Stimulated activated CD4-positive, alpha-beta T cell treated with anti-CD3 and anti-CD28 coated beads, Interleukin-4, amount 100 ng/mL, for 48 hours (primary cell): ENCODE measurements around the gene GPR137.
"Not testable (repeated sequence)": the region's sequence is repeated elsewhere in the genome, so short reads cannot be mapped to it uniquely, and the experiment has no call there.

Source experiments
- DNase-seq, 2 donors: peaks; one replicate each; pipeline ENCODE4 v3.0.0-alpha.2; 2020; ENCODE audit warnings: low read depth in 2 of 2

GPR137 gene

GRCh38 chr11:64304316-64305072 lies 18.8 kb downstream of the GPR137 start:
- peak; percentile 96 to 99 for DNase-seq

- DNase-seq: peak; percentile 100
Observed at GRCh38 chr11:64305075-64305690, 19.5 kb downstream of the GPR137 start, which contains the start of gene ESRRA. Gene ESRRA (plus strand): TSS chr11:64305524. CDS start chr11:64307180, 1,656 bp downstream.

- peak; percentile 51 to 65 for DNase-seq
Observed at GRCh38 chr11:64305691-64306562, 20.3 kb downstream of the GPR137 start.

GRCh38 chr11:64306563-64306875 lies 20.9 kb downstream of the GPR137 start:
- DNase-seq: no peak

DNA sequence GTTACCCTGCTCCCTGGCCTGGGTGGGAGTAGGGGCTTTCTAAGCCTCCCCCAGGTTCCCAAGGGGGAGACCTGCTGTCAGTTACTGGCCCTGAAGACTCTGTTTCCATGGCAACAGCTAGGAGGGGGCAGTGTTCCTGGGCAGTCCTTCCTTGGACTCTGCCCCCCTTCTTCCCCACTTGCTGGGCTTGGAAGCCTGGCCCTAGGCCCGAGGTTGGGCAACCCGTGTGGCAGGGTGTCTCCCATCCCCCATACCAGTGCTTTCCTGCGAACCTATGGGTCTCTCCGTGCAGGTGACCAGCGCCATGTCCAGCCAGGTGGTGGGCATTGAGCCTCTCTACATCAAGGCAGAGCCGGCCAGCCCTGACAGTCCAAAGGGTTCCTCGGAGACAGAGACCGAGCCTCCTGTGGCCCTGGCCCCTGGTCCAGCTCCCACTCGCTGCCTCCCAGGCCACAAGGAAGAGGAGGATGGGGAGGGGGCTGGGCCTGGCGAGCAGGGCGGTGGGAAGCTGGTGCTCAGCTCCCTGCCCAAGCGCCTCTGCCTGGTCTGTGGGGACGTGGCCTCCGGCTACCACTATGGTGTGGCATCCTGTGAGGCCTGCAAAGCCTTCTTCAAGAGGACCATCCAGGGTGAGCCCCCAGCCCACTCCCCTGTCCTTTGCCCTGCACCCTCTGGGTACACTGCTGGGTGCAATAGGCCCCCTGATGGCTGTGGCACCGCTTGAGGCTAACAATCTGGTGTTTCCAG lies 21.4 kb downstream of the GPR137 start:
- no peak for DNase-seq

DNA sequence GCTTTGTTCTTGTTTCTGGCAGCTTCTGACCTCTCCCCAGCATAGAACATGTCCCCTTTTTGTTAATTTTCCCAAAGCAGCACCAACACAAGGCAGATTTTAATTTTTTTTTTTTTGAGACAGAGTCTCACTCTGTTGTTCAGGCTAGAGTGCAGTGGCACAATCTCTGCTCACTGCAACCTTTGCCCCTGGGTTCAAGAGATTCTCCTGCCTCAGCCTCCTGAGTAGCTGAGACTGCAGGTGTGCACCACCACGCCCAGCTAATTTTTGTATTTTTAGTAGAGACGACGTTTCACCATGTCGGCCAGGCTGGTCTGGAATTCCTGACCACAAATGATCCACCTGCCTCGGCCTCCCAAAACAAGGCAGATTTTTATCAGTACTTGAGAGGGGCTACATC lies 22.1 kb downstream of the GPR137 start:
- DNase-seq: not testable (repeated sequence)

DNA sequence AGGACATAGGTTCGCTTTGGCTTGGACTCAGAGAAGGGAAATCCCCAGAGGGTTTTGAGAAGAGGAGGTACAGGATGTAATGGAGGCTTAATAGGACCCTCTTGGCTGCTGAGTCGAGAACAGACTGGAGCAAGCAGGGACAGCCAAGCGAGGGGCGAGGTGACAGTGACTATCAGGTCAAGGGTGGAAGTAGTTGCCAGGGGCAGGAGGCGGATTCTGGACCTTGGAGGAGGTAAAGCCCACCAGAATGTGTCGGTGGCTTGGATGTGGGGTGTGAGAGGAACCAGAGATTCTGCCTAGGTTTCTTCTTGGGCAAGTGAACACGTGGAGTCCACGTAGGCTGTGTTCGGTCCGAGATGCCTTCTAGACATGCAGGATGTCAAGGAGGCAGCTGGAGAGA lies 27.3 kb downstream of the GPR137 start:
- no peak for DNase-seq

GRCh38 chr11:64313491-64314145 lies 28.0 kb downstream of the GPR137 start:
- no peak for DNase-seq

DNA sequence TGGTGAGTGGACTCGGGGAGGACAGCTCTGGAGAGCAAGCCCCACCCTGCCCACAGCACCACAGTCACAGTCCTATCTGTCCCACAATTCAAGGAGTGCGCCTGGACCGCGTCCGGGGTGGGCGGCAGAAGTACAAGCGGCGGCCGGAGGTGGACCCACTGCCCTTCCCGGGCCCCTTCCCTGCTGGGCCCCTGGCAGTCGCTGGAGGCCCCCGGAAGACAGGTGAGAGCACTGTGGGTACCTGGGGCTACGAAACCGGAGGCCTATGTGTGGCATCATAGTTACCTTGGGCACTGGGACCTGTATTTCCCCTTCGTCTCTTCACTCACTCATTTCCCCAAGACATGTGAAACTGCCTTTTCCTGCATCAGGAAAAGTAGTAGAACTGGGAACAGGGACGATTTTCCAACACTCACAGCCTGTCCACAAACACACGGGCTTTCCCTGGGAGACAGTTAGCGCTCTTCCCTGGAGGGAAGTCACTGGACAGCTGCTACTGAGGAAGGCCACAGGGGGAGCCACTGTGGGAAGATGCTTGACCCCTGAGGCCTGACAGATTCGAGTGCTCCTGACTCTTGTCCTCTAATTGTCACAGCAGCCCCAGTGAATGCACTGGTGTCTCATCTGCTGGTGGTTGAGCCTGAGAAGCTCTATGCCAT lies 28.6 kb downstream of the GPR137 start:
- no peak for DNase-seq

- DNase-seq: no peak
Observed at GRCh38 chr11:64314805-64315561, 29.3 kb downstream of the GPR137 start.

DNA sequence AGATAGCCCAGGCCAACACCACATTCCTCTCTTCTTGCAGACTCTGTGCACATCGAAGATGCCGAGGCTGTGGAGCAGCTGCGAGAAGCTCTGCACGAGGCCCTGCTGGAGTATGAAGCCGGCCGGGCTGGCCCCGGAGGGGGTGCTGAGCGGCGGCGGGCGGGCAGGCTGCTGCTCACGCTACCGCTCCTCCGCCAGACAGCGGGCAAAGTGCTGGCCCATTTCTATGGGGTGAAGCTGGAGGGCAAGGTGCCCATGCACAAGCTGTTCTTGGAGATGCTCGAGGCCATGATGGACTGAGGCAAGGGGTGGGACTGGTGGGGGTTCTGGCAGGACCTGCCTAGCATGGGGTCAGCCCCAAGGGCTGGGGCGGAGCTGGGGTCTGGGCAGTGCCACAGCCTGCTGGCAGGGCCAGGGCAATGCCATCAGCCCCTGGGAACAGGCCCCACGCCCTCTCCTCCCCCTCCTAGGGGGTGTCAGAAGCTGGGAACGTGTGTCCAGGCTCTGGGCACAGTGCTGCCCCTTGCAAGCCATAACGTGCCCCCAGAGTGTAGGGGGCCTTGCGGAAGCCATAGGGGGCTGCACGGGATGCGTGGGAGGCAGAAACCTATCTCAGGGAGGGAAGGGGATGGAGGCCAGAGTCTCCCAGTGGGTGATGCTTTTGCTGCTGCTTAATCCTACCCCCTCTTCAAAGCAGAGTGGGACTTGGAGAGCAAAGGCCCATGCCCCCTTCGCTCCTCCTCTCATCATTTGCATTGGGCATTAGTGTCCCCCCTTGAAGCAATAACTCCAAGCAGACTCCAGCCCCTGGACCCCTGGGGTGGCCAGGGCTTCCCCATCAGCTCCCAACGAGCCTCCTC lies 30.2 kb downstream of the GPR137 start:
- DNase-seq: not testable (repeated sequence)

DNA sequence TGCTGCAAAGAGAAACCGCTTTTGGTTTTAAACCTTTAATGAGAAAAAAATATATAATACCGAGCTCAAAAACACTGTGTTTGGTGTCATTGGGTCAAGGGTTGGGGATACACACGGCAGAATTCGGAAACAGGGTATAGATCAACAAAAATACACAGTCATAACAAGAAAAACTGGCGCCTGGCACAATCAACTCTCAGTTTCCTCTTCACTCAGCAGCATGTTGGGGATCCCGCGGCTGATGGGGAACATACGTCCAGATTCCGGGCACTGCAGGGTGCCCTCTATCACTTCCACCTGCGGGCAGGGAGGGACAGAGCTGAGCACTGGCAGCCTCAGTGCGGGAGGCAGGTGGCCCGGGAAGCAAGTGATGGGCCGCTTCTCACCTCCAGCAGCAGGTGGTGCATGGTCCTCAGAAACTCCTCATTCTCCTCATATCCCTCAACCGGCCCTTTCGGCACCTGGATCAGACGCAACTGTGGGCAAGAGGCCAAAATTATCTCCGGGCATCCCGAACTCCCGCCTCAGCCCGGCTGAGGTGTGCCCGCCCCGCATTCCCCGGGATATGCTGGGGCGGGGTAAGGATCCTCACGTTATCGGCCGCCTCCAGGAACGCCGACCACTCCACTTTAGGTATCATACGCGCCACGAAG lies 31.1 kb downstream of the GPR137 start:
- peak in 1 of 2 donors; percentile 25 for DNase-seq

DNA sequence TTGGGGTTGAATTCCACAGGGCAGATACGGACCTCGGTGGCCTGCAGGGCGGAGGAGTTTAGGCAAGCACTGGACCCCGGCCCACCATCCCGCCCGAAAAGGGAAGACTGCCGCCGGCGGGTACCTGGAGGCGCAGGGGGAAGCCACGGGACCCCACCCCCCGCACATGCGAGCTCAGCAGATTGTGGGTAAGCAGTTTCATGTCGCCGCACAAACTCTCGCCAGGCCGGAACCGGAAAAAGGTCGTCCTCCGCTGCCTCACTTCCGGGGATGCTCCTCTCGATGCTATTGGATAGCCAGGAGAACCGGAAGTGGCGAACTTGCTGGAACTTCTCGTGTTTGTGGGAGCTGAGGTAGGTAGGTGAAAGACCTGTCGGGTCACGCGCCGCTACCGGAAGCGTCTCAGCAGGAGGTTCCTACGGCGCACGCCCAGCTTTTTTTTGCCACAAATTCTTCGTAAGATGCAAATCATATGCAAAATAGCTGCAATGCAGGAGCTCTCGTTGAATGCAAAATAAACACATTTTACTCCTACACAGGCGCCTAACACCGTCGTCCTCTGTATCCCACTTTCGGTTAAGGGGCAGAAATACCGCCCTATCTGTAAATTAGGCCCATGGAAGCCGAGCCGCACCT lies 31.8 kb downstream of the GPR137 start, which contains the start of gene TRMT112:
TSS of gene TRMT112 (minus strand) at position 235 of the 636 bp plus-strand sequence. CDS start at position 202, 33 bp downstream.
- DNase-seq: peak; percentile 92 to 95

GRCh38 chr11:64317961-64318765 lies 32.5 kb downstream of the GPR137 start, which contains the start of gene PRDX5:
Gene PRDX5 (plus strand): TSS chr11:64318121. CDS start chr11:64318216, 95 bp downstream.
- peak; percentile 89 to 92 for DNase-seq

- DNase-seq: no peak
Observed at GRCh38 chr11:64318766-64319761, 33.4 kb downstream of the GPR137 start.

DNA sequence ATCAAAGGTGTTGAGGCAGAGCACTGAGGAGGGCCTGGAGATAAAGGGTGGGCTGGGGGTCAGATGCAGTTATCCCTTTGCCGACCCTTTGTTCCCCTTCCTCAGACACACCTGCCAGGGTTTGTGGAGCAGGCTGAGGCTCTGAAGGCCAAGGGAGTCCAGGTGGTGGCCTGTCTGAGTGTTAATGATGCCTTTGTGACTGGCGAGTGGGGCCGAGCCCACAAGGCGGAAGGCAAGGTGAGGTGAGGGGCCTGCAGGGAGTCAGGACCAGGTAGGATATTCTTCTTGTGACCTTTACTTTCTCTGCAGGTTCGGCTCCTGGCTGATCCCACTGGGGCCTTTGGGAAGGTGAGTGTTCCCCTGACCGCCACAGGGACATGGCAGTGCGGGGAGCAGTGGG lies 34.9 kb downstream of the GPR137 start:
- no peak for DNase-seq
